AG08395 (cell line): Measurements from ENCODE around the gene ACO1.
A peak's percentile ranks its signal among the peaks of the same experiment; 100 is the strongest.

ENCODE experiments used
- DNase-seq: peaks from one replicate; pipeline ENCODE4 v3.0.0; 2012; ENCODE audit warnings: mixed read lengths, low spot score

ACO1 gene

GRCh38 chr9:32497921-32498320 lies 113.5 kb downstream of the ACO1 start:
- no peak for DNase-seq

- peak; percentile 16 for DNase-seq
Measured at GRCh38 chr9:32500768-32501167, 116.3 kb downstream of the ACO1 start.

- DNase-seq, result no peak
Measured at GRCh38 chr9:32501868-32502267, 117.4 kb downstream of the ACO1 start.

GRCh38 chr9:32502464-32502863 lies 118.0 kb downstream of the ACO1 start:
- no peak for DNase-seq

- DNase-seq, result no peak
Measured at GRCh38 chr9:32503008-32503407, 118.6 kb downstream of the ACO1 start.
